Endodermal cell (in vitro differentiated cells): Measurements from ENCODE around the gene DDX39B. TPM values are rescaled to one million over a fixed set of nuclear protein-coding genes. Genes with fewer than 3 reads are reported as not detected.
"Not testable (repeated sequence)": the region's sequence is repeated elsewhere in the genome, so short reads cannot be mapped to it uniquely, and the experiment has no call there.

Experiments used
- DNase-seq: peaks from one replicate; pipeline ENCODE4 v3.0.0-alpha.2; 2017
- H3K27ac ChIP-seq: 2 replicates; pipeline ENCODE4 v1.5.1; 2013; ENCODE audit warnings: mild to moderate bottlenecking, low read depth, low read length, moderate library complexity
- H3K27me3 ChIP-seq: 2 replicates; pipeline ENCODE4 v1.6.1; 2013; ENCODE audit warnings: mild to moderate bottlenecking, low read length, moderate library complexity; ENCODE audit not compliant: insufficient read depth, control insufficient read depth, poor library complexity, severe bottlenecking
- H3K36me3 ChIP-seq: 2 replicates; pipeline ENCODE4 v1.7.0; 2013; ENCODE audit warnings: mild to moderate bottlenecking, low read length, moderate library complexity; ENCODE audit not compliant: control insufficient read depth, insufficient read depth
- H3K4me1 ChIP-seq: one replicate; pipeline ENCODE4 v1.7.0; 2013; ENCODE audit warnings: low read length; ENCODE audit not compliant: control insufficient read depth, insufficient read depth
- H3K4me3 ChIP-seq: 2 replicates; pipeline ENCODE4 v1.5.1; 2013; ENCODE audit warnings: mild to moderate bottlenecking, low read length, moderate library complexity
- H3K9ac ChIP-seq: 2 replicates; pipeline ENCODE4 v1.6.1; 2013; ENCODE audit warnings: mild to moderate bottlenecking, low read length, moderate library complexity; ENCODE audit not compliant: poor library complexity, severe bottlenecking; ENCODE audit errors: extremely low read depth
- H3K9me3 ChIP-seq: 2 replicates; pipeline ENCODE4 v1.6.1; 2013; ENCODE audit warnings: mild to moderate bottlenecking, low read length, moderate library complexity; ENCODE audit not compliant: control insufficient read depth
- H3K27ac Mint-ChIP-seq: 2 replicates; pipeline ENCODE4 v1.8.0; 2020; ENCODE audit warnings: mixed read lengths
- H3K27me3 Mint-ChIP-seq: 2 replicates; pipeline ENCODE4 v1.8.0; 2021; ENCODE audit warnings: mild to moderate bottlenecking, mixed read lengths; ENCODE audit not compliant: insufficient read depth
- H3K36me3 Mint-ChIP-seq: 2 replicates; pipeline ENCODE4 v1.8.0; 2020; ENCODE audit warnings: low read depth, mixed read lengths
- H3K4me1 Mint-ChIP-seq: 2 replicates; pipeline ENCODE4 v1.8.0; 2020; ENCODE audit warnings: mixed read lengths
- H3K4me3 Mint-ChIP-seq: 2 replicates; pipeline ENCODE4 v1.8.0; 2020; ENCODE audit warnings: mild to moderate bottlenecking, moderate library complexity, mixed read lengths
- H3K9me3 Mint-ChIP-seq: 2 replicates; pipeline ENCODE4 v1.8.0; 2020; ENCODE audit warnings: mild to moderate bottlenecking, mixed read lengths
- CTCF ChIP-seq: fragments of 200-600 bp; sonication (generic); conservative IDR thresholded peaks from 2 replicates; pipeline ENCODE4 v1.5.0; 2021; ENCODE audit warnings: antibody characterized with exemption, mild to moderate bottlenecking
- WGBS, 2 experiments: methylation state at CpG; one replicate each; pipeline versions ENCODE4 v1.1.5 to v1.1.7; 2013; ENCODE audit warnings: missing lambda C conversion rate in 2 of 2, mixed read lengths in 1 of 2; ENCODE audit not compliant: insufficient coverage in 1 of 2, insufficient read length in 1 of 2; 5-methylcytosine and 5-hydroxymethylcytosine counted together
- total RNA-seq, 2 donors: library from RNA; stranded (reverse); fragmentation: NEBNext Ultra II Directional in 1 of 2; extraction: Animal tissue kit (Norgen Biotek cat#: 25700) in 1 of 2; gene quantifications; 2 replicates in 1 of 2; 3 replicates in 1 of 2; pipeline ENCODE4 v1.2.1, GENCODE V29; 2021

DDX39B gene
- total RNA-seq, 2 donors from 2014 or later, result 572 to 654 TPM

- Histone ChIP-seq H3K27me3 (peaks cover 51% of the 10 kb centered on the region), H3K9me3 (no peaks in the 10 kb centered on the region), H3K4me3 (no peak overlapping the region), H3K36me3 (no peaks in the 10 kb centered on the region), H3K9ac (no peak overlapping the region), H3K4me1 (no peaks in the 10 kb centered on the region), H3K27ac (no peak overlapping the region)
- peaks cover 22% of the 10 kb centered on the region for H3K4me1 Mint-ChIP-seq
- 97 to 100% methylated on average over 1 to 2 of the region's 2 CpGs for WGBS, 2 experiments
- H3K4me3 Mint-ChIP-seq, result peak overlapping the region; percentile 12
- H3K27ac Mint-ChIP-seq, result no peak overlapping the region
- no peak for DNase-seq
- H3K27me3 Mint-ChIP-seq, result peaks cover 61% of the 10 kb centered on the region
- no peak for TF ChIP-seq CTCF
- no peaks in the 10 kb centered on the region for H3K9me3 Mint-ChIP-seq
- H3K36me3 Mint-ChIP-seq, result no peaks in the 10 kb centered on the region
Measured at GRCh38 chr6:31495580-31495979, 46.2 kb downstream of the DDX39B start.

GRCh38 chr6:31493875-31494694 is 47.7 kb downstream of the DDX39B start:
- Mint-ChIP-seq H3K9me3 (no peaks in the 10 kb centered on the region), H3K4me1 (peaks cover 15% of the 10 kb centered on the region), H3K4me3 (peak overlapping the region; percentile 62), H3K36me3 (no peaks in the 10 kb centered on the region), H3K27ac (peak overlapping the region; percentile 49), H3K27me3 (peaks cover 66% of the 10 kb centered on the region)
- Histone ChIP-seq H3K4me1 (no peaks in the 10 kb centered on the region), H3K9ac (peak overlapping the region; percentile 82), H3K36me3 (no peaks in the 10 kb centered on the region), H3K27ac (no peak overlapping the region), H3K27me3 (peaks cover 46% of the 10 kb centered on the region), H3K4me3 (peak overlapping the region; percentile 86), H3K9me3 (no peaks in the 10 kb centered on the region)
- WGBS, 2 experiments, result 1% methylated on average over 33 to 58 of the region's 58 CpGs
- DNase-seq, result peak; percentile 95
- TF ChIP-seq CTCF, result peak; percentile 94

- not testable (repeated sequence) for H3K27ac Mint-ChIP-seq, H3K27ac ChIP-seq, H3K36me3 Mint-ChIP-seq, H3K9ac ChIP-seq, H3K36me3 ChIP-seq, H3K4me1 ChIP-seq, DNase-seq, H3K9me3 ChIP-seq, H3K9me3 Mint-ChIP-seq
- H3K4me1 Mint-ChIP-seq, result peaks cover 10% of the 10 kb centered on the region
- peaks cover 60% of the 10 kb centered on the region for H3K27me3 Mint-ChIP-seq
- Histone ChIP-seq H3K4me3 (peak overlapping the region; percentile 86), H3K27me3 (peaks cover 41% of the 10 kb centered on the region)
- WGBS, 2 experiments, result 6 to 8% methylated on average over 2 of the region's 2 CpGs
- peak overlapping the region; percentile 62 for H3K4me3 Mint-ChIP-seq
Measured at GRCh38 chr6:31493550-31493874, 48.3 kb downstream of the DDX39B start.
